ENCODE results near the gene STK25. TPM values are rescaled to one million over a fixed set of nuclear protein-coding genes. Genes with fewer than 3 reads are reported as not detected.

STK25 gene
- total and polyA plus RNA-seq, 2 of the 8 experiments (the other 6 are each of a cell fraction or from before 2014, with no cell fraction given): 159 to 546 TPM

DNA sequence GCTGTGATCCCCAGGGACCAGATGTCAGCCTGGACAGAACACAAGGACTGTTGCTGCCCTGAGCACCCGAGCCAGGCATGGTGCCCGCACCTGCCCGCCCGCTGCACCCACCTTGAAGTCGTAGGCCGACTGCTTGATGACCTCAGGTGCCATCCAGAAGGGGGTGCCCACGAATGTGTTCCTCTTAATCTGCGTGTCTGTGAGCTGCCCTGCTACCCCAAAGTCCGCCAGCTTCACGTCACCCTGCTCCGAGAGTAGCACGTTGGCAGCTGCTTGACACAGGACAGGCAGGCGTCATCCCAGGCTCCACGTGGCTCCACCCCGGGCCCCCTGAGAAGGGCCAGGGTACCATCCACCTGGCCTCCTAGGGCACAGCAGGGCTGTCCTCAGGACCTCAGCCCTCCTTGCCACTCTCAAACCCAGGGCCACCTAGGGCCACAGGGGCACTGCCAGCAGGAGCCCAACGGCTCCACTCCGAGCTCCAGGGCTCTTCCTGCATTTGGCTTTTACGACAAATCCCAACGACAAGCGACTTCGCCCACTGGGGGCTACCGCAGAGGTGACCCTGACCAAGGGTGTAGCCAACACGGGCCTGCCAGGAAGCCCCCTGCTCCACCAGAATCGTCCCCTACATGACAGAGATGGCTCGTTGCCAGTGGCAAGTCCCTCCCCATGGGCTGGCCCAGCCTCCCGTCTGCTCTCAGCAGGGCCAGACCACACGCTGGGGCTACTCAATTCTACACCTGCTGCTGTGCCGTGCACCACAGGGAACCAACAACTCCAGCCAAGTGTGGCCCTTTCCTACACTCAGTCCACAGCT lies 9.0 kb downstream of the STK25 start (continued):
- TF ChIP-seq, protein P1, sequence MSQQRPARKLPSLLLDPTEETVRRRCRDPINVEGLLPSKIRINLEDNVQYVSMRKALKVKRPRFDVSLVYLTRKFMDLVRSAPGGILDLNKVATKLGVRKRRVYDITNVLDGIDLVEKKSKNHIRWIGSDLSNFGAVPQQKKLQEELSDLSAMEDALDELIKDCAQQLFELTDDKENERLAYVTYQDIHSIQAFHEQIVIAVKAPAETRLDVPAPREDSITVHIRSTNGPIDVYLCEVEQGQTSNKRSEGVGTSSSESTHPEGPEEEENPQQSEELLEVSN (IDR thresholded peaks at IDR 0.05): no peak
- no peak for TF ChIP-seq POLR2AphosphoS5 (IDR thresholded peaks at IDR 0.05; ENCODE audit: low read depth, low read length)
- no peak for TF ChIP-seq JUND (IDR thresholded peaks at IDR 0.05; ENCODE audit: low read length)
